ENCODE measurements around the gene UNC13A. TPM values are rescaled to one million over a fixed set of nuclear protein-coding genes. Genes with fewer than 3 reads are reported as not detected.
"Not testable (repeated sequence)": the region's sequence is repeated elsewhere in the genome, so short reads cannot be mapped to it uniquely, and the experiment has no call there.

Gene UNC13A
- polyA plus RNA-seq, 3 donors = 0.11 to 1.0 (median 0.15) TPM

GRCh38 chr19:17594296-17594695 lies 93.9 kb downstream of the UNC13A start:
- 79 to 85% (median 83%) methylated on average over 7 of the region's 7 CpGs for WGBS, 3 donors
- H3K27ac ChIP-seq (ENCODE audit: low read depth, low read length) = not testable (repeated sequence)

GRCh38 chr19:17590866-17591265 lies 97.3 kb downstream of the UNC13A start:
- H3K27ac ChIP-seq (ENCODE audit: low read depth, low read length) = no peak overlapping the region
- WGBS, 3 donors = 0 to 93% (median 47%) methylated on average over 1 of the region's 1 CpG

GRCh38 chr19:17585395-17585794 lies 102.8 kb downstream of the UNC13A start:
- WGBS, 3 donors = 66 to 73% (median 72%) methylated on average over 7 of the region's 7 CpGs
- not testable (repeated sequence) for H3K27ac ChIP-seq (ENCODE audit: low read depth, low read length)

GRCh38 chr19:17584132-17584531 lies 104.0 kb downstream of the UNC13A start:
- 71 to 82% (median 73%) methylated on average over 3 of the region's 3 CpGs for WGBS, 3 donors

DNA sequence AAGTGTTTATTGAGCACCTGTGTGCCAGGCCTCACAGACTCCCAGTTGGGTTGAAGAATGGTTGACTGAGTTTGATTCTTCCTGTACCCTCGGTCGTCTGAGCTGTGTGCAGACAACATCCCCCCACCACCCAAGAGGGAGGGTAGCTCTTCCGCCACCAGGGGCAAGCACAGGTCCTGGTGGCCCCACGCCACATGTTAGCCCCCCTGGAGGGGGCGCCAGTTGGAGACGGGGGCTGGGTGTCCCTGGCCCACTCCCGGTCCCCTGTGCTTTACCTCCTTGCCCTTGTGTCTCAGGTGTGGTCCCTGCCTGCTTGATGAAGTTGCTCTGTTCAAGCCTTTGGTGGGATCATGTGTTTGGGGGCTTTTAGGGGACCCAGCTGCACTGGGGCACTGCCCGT lies 105.5 kb downstream of the UNC13A start:
- no peak overlapping the region for H3K27ac ChIP-seq (ENCODE audit: low read depth, low read length)
- 78 to 86% (median 79%) methylated on average over 8 of the region's 8 CpGs for WGBS, 3 donors

More at GRCh38 chr19:17584132-17584531, 104.0 kb downstream of the UNC13A start:
- no peak overlapping the region for H3K27ac ChIP-seq (ENCODE audit: low read depth, low read length)

- H3K27ac ChIP-seq (ENCODE audit: low read depth, low read length) = no peak overlapping the region
- 78 to 83% (median 81%) methylated on average over 19 of the region's 19 CpGs for WGBS, 3 donors
Measured at GRCh38 chr19:17581211-17581874, 106.8 kb downstream of the UNC13A start.

GRCh38 chr19:17580470-17581144 lies 107.5 kb downstream of the UNC13A start:
- 88 to 91% (median 90%) methylated on average over 28 of the region's 28 CpGs for WGBS, 3 donors
- no peak overlapping the region for H3K27ac ChIP-seq (ENCODE audit: low read depth, low read length)

DNA sequence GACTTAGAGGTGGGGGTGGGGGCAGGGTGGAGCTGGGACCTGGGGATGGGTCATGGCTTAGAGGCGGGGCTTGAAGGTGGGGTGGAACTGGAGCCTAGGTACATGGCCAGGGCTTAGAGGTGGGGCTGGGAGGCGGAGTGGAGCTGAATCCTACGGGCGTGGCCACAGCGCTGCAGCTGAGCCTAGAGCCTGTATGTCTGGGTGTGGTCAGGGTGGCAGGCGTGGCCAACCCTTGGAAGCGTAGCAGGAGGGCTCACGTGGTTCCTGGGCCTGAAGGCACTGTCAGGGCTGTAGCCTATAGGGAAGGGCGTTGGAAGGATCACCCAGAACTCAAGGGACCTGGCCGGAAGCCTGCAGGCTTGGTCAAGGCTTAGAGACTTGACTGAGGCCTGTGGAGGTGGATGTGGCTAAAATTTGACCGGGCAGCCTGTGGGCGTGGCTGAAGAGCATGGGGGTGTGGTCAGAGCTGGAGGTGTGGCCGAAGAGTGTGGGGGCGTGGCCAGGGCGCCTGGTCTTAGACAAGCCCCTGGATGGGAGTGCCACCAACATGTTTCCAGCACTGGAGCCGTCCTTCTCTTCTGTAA lies 108.4 kb downstream of the UNC13A start:
- no peak overlapping the region for H3K27ac ChIP-seq (ENCODE audit: low read depth, low read length)
- WGBS, 3 donors = 56 to 66% (median 60%) methylated on average over 16 of the region's 16 CpGs

GRCh38 chr19:17577457-17578097 lies 110.6 kb downstream of the UNC13A start:
- 78 to 86% (median 84%) methylated on average over 15 to 22 of the region's 22 CpGs for WGBS, 3 donors
- no peak overlapping the region for H3K27ac ChIP-seq (ENCODE audit: low read depth, low read length)

- no peak overlapping the region for H3K27ac ChIP-seq (ENCODE audit: low read depth, low read length)
- 75 to 80% (median 77%) methylated on average over 31 to 34 of the region's 34 CpGs for WGBS, 3 donors
Measured at GRCh38 chr19:17576758-17577456, 111.2 kb downstream of the UNC13A start.

DNA sequence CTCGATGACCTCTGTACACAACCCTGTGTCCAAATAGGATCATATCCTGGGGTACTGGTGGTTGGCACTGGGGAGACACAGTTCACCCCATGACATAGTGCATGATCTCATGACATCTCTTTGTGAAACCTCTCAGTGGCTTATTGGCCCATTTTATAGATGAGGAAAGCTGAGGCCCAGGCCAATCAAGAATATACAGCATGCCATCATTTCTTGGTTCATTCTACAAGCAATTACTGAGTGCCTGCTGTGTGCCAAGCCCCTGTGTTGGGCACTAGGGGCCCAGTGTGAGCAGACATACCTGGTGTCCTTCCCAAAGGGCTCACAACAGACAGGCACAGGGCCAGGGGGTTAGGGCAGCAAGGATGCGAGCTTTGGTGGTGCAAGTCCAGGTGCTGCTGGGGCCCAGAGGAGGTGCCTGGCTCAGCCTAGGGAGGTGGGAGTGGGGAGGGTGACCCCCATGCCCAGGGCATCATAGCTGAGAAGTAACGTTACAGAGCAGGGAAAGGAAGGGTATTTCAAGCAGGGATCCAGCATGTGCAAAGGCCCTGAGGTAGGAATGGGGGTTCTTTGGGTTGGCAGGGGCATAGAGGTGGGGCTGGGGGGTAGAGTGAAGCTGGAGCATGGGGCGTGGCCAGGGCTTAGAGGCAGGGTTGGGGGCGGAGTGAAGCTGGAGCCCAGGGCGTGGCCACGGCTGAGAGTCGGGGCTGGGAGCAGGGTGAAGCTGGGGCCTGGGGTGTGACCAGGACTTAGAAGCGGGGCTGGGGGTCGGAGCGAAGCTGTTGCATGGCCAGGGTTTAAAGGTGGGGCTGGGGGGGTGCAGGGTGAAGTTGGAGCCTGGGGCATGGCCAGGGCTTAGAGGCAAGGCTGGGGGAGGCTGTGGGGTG lies 112.0 kb downstream of the UNC13A start:
- WGBS, 3 donors = 93 to 97% (median 93%) methylated on average over 11 of the region's 11 CpGs

GRCh38 chr19:17572638-17573037 lies 115.5 kb downstream of the UNC13A start:
- H3K27ac ChIP-seq (ENCODE audit: low read depth, low read length) = no peak overlapping the region
- WGBS, 3 donors = 92 to 94% (median 93%) methylated on average over 7 of the region's 7 CpGs

More for the DNA sequence above, 112.0 kb downstream of the UNC13A start:
- no peak overlapping the region for H3K27ac ChIP-seq (ENCODE audit: low read depth, low read length)

DNA sequence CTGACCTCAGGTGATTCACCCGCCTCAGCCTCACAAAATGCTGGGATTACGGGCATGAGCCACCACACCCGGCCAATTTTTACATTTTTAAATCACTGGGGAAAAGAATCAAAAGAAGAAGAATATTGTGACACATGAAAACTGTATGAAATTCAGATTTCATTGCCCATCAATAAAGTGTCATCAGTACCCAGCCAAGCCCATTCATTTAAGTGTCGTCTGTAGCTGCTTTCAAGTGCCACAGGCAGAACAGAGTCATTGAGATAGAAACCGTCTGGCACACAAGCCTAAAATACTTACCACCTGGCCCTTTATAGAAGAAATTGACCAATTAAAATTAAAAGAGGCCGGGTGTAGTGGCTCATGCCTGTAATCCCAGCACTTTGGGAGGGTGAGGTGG lies 117.4 kb downstream of the UNC13A start:
- WGBS, 3 donors = 90 to 93% (median 90%) methylated on average over 6 of the region's 6 CpGs
- no peak overlapping the region for H3K27ac ChIP-seq (ENCODE audit: low read depth, low read length)

- WGBS, 3 donors = 94 to 97% (median 96%) methylated on average over 5 of the region's 5 CpGs
- H3K27ac ChIP-seq (ENCODE audit: low read depth, low read length) = not testable (repeated sequence)
Measured at GRCh38 chr19:17570291-17570690, 117.9 kb downstream of the UNC13A start.

DNA sequence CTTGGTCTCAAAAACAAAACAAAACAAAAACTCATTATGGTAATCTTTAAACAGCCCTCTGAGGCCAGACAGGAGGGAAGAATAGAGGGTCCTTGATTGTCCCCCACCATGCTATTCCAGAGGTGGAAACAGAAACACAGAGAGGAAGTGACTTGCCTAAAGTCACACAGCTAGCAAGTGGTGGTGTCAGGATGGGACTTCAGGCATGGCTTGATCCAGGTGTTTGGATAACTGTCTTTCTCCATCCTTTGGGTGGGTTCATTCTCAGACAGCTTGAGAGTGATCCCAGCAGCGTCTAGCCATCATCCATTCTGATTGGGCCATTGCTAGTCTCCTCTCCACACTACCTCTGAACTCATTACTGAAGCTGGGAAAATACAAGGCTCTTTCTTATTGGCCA lies 120.2 kb downstream of the UNC13A start:
- WGBS, 3 donors = 77 to 91% (median 86%) methylated on average over 1 of the region's 1 CpG
- H3K27ac ChIP-seq (ENCODE audit: low read depth, low read length) = no peak overlapping the region

GRCh38 chr19:17565611-17566010 lies 122.5 kb downstream of the UNC13A start:
- 66 to 78% (median 67%) methylated on average over 3 of the region's 3 CpGs for WGBS, 3 donors
- H3K27ac ChIP-seq (ENCODE audit: low read depth, low read length) = no peak overlapping the region

DNA sequence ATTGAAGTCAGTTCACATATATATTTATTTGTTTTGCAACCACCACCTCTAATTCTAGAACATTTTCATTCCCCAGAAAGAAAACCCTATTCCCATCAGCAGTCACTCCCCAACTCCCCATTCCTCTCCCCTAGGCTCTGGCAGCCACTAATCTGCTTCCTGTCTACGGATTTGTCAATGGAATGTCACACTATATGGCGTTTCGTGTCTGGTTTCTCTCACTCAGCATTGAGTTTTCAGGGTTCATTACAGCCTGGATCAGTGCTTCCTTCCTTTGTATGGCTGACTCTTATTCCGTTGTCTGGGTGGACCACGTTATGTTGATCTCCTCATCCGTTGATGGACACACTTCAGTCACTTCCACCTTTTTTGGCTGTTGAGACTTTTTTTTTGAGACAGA lies 123.4 kb downstream of the UNC13A start:
- WGBS, 3 donors = 62 to 68% (median 67%) methylated on average over 6 of the region's 6 CpGs
- no peak overlapping the region for H3K27ac ChIP-seq (ENCODE audit: low read depth, low read length)

DNA sequence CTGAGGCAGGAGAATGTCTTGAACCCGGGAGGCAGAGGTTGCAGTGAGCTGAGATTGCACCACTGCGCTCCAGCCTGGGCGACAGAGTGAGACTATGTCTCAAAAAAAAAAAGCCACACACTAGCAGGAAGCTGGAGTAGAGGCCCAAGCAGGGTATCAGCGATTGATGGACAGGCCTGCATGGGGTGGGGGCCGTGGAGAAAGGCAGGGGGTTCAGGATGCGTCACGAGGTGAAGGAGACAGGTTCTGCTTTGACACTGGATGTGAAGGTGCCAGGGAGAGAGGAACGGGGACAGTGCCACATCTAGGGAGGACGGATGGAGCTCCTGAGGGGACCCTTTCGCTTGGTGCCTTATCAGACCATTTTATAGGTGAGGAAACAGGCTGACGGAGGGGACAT lies 125.6 kb downstream of the UNC13A start:
- no peak overlapping the region for H3K27ac ChIP-seq (ENCODE audit: low read depth, low read length)
- 66 to 84% (median 76%) methylated on average over 11 of the region's 11 CpGs for WGBS, 3 donors

Measured in adipose tissue (tissue), 3 donors.